HepG2 (cell line): ENCODE data around the gene LYSMD2. TPM values are rescaled to one million over a fixed set of nuclear protein-coding genes. Genes with fewer than 3 reads are reported as not detected.
A peak's percentile ranks its signal among the peaks of the same experiment; 100 is the strongest.

Experiments
- ATAD3A ChIP-seq: sonication (generic); formaldehyde crosslinking; IDR thresholded peaks from 2 replicates; pipeline ENCODE4 v1.4.0; 2020; ENCODE audit warnings: missing genetic modification reagents
- CREB1 ChIP-seq, 2 experiments: fragments of 450-650 bp in 1 of 2; IDR thresholded peaks; 2 replicates each; pipeline ENCODE4 v1.6.1; 2016 to 2017; ENCODE audit warnings: control low read depth in 1 of 2, mild to moderate bottlenecking in 1 of 2, missing compliant biosample characterization in 1 of 2, missing genetic modification characterization in 1 of 2
- GFI1 ChIP-seq: sonication (generic); formaldehyde crosslinking; IDR thresholded peaks from 2 replicates; pipeline ENCODE4 v1.5.0; 2020; ENCODE audit warnings: missing genetic modification reagents, mild to moderate bottlenecking, borderline replicate concordance
- HCFC1 ChIP-seq: fragments of 150-350 bp; IDR thresholded peaks from 2 replicates; pipeline ENCODE4 v1.6.1; 2014; ENCODE audit warnings: low read depth, low read length
- HINFP ChIP-seq: sonication (generic); formaldehyde crosslinking; IDR thresholded peaks from 2 replicates; pipeline ENCODE4 v1.4.0; 2020; ENCODE audit warnings: low read depth, mild to moderate bottlenecking, missing genetic modification reagents
- KDM4B ChIP-seq: sonication (generic); formaldehyde crosslinking; IDR thresholded peaks from 2 replicates; pipeline ENCODE4 v1.4.0; 2020; ENCODE audit warnings: missing genetic modification reagents
- KLF12 ChIP-seq: sonication (generic); formaldehyde crosslinking; IDR thresholded peaks from 2 replicates; pipeline ENCODE4 v1.4.0; 2020; ENCODE audit warnings: missing genetic modification reagents, borderline replicate concordance
- MTA1 ChIP-seq: sonication (generic); formaldehyde crosslinking; IDR thresholded peaks from 2 replicates; pipeline ENCODE4 v1.4.0; 2020; ENCODE audit warnings: missing genetic modification reagents, mild to moderate bottlenecking, borderline replicate concordance
- NONO ChIP-seq, 2 experiments: fragments of 450-650 bp in 1 of 2; sonication (generic) in 1 of 2; formaldehyde crosslinking in 1 of 2; IDR thresholded peaks in 1 of 2; conservative IDR thresholded peaks in 1 of 2; 2 replicates each; pipeline versions ENCODE4 v1.6.1 to v1.8.0; 2017 to 2022; ENCODE audit warnings: mild to moderate bottlenecking in 1 of 2, missing genetic modification reagents in 1 of 2, moderate library complexity in 1 of 2
- SP1 ChIP-seq, 2 experiments: fragments of 450-650 bp in 1 of 2; sonication (generic) in 1 of 2; formaldehyde crosslinking in 1 of 2; IDR thresholded peaks; 2 replicates each; pipeline versions ENCODE4 v1.4.0 to v1.6.1; 2016 to 2020; ENCODE audit warnings: missing genetic modification reagents in 1 of 2
- SSRP1 ChIP-seq: IDR thresholded peaks from 2 replicates; pipeline ENCODE4 v1.6.1; 2016; ENCODE audit warnings: control low read depth
- ZBTB7B ChIP-seq: sonication (generic); formaldehyde crosslinking; IDR thresholded peaks from 2 replicates; pipeline ENCODE4 v1.4.0; 2020; ENCODE audit warnings: missing genetic modification reagents
- ZNF12 ChIP-seq: sonication (generic); formaldehyde crosslinking; IDR thresholded peaks from 2 replicates; pipeline ENCODE4 v1.5.0; 2020; ENCODE audit warnings: missing genetic modification reagents
- ZNF124 ChIP-seq: sonication (generic); formaldehyde crosslinking; IDR thresholded peaks from 2 replicates; pipeline ENCODE4 v1.4.0; 2020; ENCODE audit warnings: missing genetic modification reagents
- ZNF318 ChIP-seq: sonication (generic); formaldehyde crosslinking; IDR thresholded peaks from 2 replicates; pipeline ENCODE4 v1.4.0; 2020; ENCODE audit warnings: mild to moderate bottlenecking, missing genetic modification reagents
- ZNF557 ChIP-seq: sonication (generic); formaldehyde crosslinking; IDR thresholded peaks from 2 replicates; pipeline ENCODE4 v1.4.0; 2020; ENCODE audit warnings: missing genetic modification reagents
- polyA plus RNA-seq, 8 experiments: library from polyadenylated mRNA; depleted of rRNA in 3 of 8; stranded (reverse) in 7 of 8; unstranded in 1 of 8; fragments of >200 nt; fragmentation: Illumina TruSeq in 4 of 8; extraction: Trizol in 4 of 8; gene quantifications; 2 replicates each; pipeline versions ENCODE4 v1.2.1 to v1.2.3, GENCODE V29; 2011 to 2016; ENCODE audit warnings: low read depth in 4 of 8, missing spikeins in 1 of 8, mixed read lengths in 1 of 8; ENCODE audit not compliant: insufficient read depth in 1 of 8
- total RNA-seq, 5 experiments: library from RNA; depleted of rRNA; stranded (reverse); fragments of >200 nt; fragmentation: Illumina TruSeq; extraction: Trizol; gene quantifications; 2 replicates each; pipeline ENCODE4 v1.2.3, GENCODE V29; 2016; ENCODE audit warnings: low read depth in 1 of 5
- TF ChIP-seq, protein P1 (sequence below): sonication (generic); formaldehyde crosslinking; IDR thresholded peaks from 2 replicates; pipeline ENCODE4 v1.5.0; 2020; ENCODE audit warnings: missing genetic modification reagents, mild to moderate bottlenecking, borderline replicate concordance
- TF ChIP-seq, protein P2 (sequence below): sonication (generic); formaldehyde crosslinking; IDR thresholded peaks from 2 replicates; pipeline ENCODE4 v1.4.0; 2020; ENCODE audit warnings: mild to moderate bottlenecking, missing genetic modification reagents

Gene LYSMD2
- total and polyA plus RNA-seq, 2 of the 13 experiments (the other 11 are each of a cell fraction or from before 2014, with no cell fraction given) = 0.05 to 0.27 TPM

- TF ChIP-seq ZNF318 (CRISPR knock-in tag) (no peak), SP1 (IDR thresholded peaks at IDR 0.05) (no peak), SP1 (CRISPR knock-in tag; IDR thresholded peaks at IDR 0.05) (0 out of 2 replicates have a peak, but pooled peaks have one; percentile 27), KLF12 (CRISPR knock-in tag) (peak; percentile 57; the same call in 1 of the 2 replicates), HINFP (0 out of 2 replicates have a peak, but pooled peaks have one; percentile 28), ATAD3A (0 out of 2 replicates have a peak, but pooled peaks have one; percentile 90), NONO (IDR thresholded peaks at IDR 0.05) (no peak), NONO (CRISPR knock-in tag; conservative IDR thresholded peaks at IDR 0.05) (no peak), CREB1 (IDR thresholded peaks at IDR 0.05) (peak; percentile 60), CREB1 (CRISPR knock-in tag; IDR thresholded peaks at IDR 0.05) (no peak), ZNF12 (CRISPR knock-in tag) (peak; percentile 55; the same call in 1 of the 2 replicates), HCFC1 (no peak), GFI1 (CRISPR knock-in tag) (0 out of 2 replicates have a peak, but pooled peaks have one; percentile 31), MTA1 (CRISPR knock-in tag) (no peak), ZNF557 (CRISPR knock-in tag) (peak; percentile 69; the same call in 1 of the 2 replicates), ZBTB7B (peak; percentile 51; the same call in 1 of the 2 replicates), KDM4B (0 out of 2 replicates have a peak, but pooled peaks have one; percentile 71), ZNF124 (CRISPR knock-in tag) (0 out of 2 replicates have a peak, but pooled peaks have one; percentile 80), SSRP1 (CRISPR knock-in tag) (no peak)
- TF ChIP-seq, protein P1, sequence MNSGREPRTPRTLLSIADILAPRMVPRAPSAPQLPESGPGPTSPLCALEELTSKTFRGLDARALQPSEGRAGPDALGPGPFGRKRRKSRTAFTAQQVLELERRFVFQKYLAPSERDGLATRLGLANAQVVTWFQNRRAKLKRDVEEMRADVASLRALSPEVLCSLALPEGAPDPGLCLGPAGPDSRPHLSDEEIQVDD (CRISPR knock-in tag) = peak; percentile 68; the same call in 1 of the 2 replicates
- TF ChIP-seq, protein P2, sequence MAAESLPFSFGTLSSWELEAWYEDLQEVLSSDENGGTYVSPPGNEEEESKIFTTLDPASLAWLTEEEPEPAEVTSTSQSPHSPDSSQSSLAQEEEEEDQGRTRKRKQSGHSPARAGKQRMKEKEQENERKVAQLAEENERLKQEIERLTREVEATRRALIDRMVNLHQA (CRISPR knock-in tag) = no peak
Observed at GRCh38 chr15:51681303-51681963, 56.0 kb downstream of the LYSMD2 start, which contains the start of gene SCG3 (continued).
